ENCODE results near the gene NME9. TPM values are rescaled to one million over a fixed set of nuclear protein-coding genes. Genes with fewer than 3 reads are reported as not detected.

The NME9 gene
- total RNA-seq, 1 experiment from 2014 or later = not detected

DNA sequence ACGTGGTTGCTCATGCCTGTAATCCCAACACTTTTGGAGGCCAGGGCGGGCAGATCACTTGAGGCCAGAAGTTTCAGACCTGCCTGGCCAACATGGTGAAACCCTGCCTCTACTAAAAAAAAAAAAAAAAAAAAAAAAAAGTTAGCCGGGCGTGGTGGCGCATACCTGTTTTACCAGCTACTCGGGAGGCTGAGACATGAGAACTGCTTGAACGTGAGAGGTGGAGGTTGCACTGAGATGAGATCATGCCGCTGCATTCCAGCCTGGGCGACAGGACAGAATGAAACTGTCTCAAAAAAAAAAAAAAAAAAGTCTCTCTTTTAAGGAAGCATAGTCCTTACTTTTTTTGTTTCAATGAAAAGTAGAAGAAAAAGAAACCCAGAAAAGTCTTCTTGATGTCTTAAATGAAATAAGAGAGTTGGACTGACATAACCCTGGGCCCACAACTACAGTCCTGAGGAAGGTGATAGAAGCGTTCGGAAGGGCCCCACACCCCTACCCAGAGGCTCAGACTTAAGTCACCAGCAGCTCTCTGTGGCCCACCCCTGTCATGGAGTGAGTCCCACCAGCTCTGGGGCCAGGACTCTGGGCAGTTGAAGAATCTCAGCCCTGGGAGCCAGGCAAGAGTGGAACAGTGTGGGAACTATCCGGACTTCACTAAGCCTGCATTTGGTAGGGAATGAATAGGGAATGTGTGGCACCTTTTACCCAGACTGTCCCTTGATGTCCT, 2.6 kb downstream of the NME9 start:
- POLR2A ChIA-PET = interaction anchor here (0.6 kb wide), 1 partner anchor 918 kb away, joined by 4 read pairs; no protein-coding TSS in a partner anchor
- no peak for TF ChIP-seq CREB1 (CRISPR knock-in tag; IDR thresholded peaks at IDR 0.05)
- TF ChIP-seq, protein P1, sequence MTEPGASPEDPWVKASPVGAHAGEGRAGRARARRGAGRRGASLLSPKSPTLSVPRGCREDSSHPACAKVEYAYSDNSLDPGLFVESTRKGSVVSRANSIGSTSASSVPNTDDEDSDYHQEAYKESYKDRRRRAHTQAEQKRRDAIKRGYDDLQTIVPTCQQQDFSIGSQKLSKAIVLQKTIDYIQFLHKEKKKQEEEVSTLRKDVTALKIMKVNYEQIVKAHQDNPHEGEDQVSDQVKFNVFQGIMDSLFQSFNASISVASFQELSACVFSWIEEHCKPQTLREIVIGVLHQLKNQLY (CRISPR knock-in tag; IDR thresholded peaks at IDR 0.05) = no peak
- TF ChIP-seq, protein P2, sequence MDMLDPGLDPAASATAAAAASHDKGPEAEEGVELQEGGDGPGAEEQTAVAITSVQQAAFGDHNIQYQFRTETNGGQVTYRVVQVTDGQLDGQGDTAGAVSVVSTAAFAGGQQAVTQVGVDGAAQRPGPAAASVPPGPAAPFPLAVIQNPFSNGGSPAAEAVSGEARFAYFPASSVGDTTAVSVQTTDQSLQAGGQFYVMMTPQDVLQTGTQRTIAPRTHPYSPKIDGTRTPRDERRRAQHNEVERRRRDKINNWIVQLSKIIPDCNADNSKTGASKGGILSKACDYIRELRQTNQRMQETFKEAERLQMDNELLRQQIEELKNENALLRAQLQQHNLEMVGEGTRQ (CRISPR knock-in tag; IDR thresholded peaks at IDR 0.05) = no peak
- no peak for TF ChIP-seq SP1 (CRISPR knock-in tag; conservative IDR thresholded peaks at IDR 0.05)
- no peak for TF ChIP-seq ESRRA (CRISPR knock-in tag; IDR thresholded peaks at IDR 0.05; ENCODE audit: borderline replicate concordance)
- TF ChIP-seq, protein P3, sequence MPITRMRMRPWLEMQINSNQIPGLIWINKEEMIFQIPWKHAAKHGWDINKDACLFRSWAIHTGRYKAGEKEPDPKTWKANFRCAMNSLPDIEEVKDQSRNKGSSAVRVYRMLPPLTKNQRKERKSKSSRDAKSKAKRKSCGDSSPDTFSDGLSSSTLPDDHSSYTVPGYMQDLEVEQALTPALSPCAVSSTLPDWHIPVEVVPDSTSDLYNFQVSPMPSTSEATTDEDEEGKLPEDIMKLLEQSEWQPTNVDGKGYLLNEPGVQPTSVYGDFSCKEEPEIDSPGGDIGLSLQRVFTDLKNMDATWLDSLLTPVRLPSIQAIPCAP (CRISPR knock-in tag; IDR thresholded peaks at IDR 0.05) = no peak
- TF ChIP-seq, protein P4, sequence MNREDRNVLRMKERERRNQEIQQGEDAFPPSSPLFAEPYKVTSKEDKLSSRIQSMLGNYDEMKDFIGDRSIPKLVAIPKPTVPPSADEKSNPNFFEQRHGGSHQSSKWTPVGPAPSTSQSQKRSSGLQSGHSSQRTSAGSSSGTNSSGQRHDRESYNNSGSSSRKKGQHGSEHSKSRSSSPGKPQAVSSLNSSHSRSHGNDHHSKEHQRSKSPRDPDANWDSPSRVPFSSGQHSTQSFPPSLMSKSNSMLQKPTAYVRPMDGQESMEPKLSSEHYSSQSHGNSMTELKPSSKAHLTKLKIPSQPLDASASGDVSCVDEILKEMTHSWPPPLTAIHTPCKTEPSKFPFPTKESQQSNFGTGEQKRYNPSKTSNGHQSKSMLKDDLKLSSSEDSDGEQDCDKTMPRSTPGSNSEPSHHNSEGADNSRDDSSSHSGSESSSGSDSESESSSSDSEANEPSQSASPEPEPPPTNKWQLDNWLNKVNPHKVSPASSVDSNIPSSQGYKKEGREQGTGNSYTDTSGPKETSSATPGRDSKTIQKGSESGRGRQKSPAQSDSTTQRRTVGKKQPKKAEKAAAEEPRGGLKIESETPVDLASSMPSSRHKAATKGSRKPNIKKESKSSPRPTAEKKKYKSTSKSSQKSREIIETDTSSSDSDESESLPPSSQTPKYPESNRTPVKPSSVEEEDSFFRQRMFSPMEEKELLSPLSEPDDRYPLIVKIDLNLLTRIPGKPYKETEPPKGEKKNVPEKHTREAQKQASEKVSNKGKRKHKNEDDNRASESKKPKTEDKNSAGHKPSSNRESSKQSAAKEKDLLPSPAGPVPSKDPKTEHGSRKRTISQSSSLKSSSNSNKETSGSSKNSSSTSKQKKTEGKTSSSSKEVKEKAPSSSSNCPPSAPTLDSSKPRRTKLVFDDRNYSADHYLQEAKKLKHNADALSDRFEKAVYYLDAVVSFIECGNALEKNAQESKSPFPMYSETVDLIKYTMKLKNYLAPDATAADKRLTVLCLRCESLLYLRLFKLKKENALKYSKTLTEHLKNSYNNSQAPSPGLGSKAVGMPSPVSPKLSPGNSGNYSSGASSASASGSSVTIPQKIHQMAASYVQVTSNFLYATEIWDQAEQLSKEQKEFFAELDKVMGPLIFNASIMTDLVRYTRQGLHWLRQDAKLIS (CRISPR knock-in tag; IDR thresholded peaks at IDR 0.05; ENCODE audit: borderline replicate concordance) = no peak
- no peaks in the 10 kb centered on the region for H3K36me3 Mint-ChIP-seq

DNA sequence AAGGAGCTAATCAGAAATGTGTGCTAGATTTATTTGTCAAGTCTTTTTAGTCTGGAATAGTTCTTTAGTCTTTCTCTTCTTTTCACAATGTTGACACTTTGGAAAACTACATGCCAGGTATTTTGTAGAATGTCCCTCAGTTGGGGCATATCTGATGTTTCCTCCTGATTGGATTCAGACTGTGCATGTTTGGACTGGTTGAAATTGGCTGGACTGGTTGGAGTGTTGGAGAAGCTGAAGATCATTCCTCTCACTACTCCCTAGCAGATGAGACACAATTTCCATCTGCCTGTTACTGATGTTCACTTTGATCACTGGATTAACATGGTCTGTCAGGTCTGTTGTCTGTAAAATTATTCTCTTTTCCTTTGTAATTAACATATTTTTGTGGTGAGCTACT, 3.7 kb downstream of the NME9 start:
- ChIA-PET POLR2A (no interaction called here), CTCF (interaction anchor here (0.7 to 1.4 kb wide), 3 partner anchors 11 to 614 kb away, joined by 3 read pairs; no protein-coding TSS in a partner anchor)
- H3K27ac Mint-ChIP-seq = no peak overlapping the region
- H3K36me3 Mint-ChIP-seq = no peaks in the 10 kb centered on the region
- peaks cover 27% of the 10 kb centered on the region for H3K4me1 Mint-ChIP-seq
- no peak for DNase-seq (ENCODE audit: low spot score)
- no peaks in the 10 kb centered on the region for H3K9me3 Mint-ChIP-seq
- H3K4me3 Mint-ChIP-seq = no peak overlapping the region
- no peak for ATAC-seq
- no peaks in the 10 kb centered on the region for H3K27me3 Mint-ChIP-seq (ENCODE audit: low read depth)
- TF ChIP-seq, protein P5, sequence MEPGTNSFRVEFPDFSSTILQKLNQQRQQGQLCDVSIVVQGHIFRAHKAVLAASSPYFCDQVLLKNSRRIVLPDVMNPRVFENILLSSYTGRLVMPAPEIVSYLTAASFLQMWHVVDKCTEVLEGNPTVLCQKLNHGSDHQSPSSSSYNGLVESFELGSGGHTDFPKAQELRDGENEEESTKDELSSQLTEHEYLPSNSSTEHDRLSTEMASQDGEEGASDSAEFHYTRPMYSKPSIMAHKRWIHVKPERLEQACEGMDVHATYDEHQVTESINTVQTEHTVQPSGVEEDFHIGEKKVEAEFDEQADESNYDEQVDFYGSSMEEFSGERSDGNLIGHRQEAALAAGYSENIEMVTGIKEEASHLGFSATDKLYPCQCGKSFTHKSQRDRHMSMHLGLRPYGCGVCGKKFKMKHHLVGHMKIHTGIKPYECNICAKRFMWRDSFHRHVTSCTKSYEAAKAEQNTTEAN (CRISPR knock-in tag; IDR thresholded peaks at IDR 0.05) = no peak
- TF ChIP-seq, protein P6, sequence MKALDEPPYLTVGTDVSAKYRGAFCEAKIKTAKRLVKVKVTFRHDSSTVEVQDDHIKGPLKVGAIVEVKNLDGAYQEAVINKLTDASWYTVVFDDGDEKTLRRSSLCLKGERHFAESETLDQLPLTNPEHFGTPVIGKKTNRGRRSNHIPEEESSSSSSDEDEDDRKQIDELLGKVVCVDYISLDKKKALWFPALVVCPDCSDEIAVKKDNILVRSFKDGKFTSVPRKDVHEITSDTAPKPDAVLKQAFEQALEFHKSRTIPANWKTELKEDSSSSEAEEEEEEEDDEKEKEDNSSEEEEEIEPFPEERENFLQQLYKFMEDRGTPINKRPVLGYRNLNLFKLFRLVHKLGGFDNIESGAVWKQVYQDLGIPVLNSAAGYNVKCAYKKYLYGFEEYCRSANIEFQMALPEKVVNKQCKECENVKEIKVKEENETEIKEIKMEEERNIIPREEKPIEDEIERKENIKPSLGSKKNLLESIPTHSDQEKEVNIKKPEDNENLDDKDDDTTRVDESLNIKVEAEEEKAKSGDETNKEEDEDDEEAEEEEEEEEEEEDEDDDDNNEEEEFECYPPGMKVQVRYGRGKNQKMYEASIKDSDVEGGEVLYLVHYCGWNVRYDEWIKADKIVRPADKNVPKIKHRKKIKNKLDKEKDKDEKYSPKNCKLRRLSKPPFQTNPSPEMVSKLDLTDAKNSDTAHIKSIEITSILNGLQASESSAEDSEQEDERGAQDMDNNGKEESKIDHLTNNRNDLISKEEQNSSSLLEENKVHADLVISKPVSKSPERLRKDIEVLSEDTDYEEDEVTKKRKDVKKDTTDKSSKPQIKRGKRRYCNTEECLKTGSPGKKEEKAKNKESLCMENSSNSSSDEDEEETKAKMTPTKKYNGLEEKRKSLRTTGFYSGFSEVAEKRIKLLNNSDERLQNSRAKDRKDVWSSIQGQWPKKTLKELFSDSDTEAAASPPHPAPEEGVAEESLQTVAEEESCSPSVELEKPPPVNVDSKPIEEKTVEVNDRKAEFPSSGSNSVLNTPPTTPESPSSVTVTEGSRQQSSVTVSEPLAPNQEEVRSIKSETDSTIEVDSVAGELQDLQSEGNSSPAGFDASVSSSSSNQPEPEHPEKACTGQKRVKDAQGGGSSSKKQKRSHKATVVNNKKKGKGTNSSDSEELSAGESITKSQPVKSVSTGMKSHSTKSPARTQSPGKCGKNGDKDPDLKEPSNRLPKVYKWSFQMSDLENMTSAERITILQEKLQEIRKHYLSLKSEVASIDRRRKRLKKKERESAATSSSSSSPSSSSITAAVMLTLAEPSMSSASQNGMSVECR (CRISPR knock-in tag; IDR thresholded peaks at IDR 0.05; ENCODE audit: borderline replicate concordance) = no peak
- TF ChIP-seq, protein P7, sequence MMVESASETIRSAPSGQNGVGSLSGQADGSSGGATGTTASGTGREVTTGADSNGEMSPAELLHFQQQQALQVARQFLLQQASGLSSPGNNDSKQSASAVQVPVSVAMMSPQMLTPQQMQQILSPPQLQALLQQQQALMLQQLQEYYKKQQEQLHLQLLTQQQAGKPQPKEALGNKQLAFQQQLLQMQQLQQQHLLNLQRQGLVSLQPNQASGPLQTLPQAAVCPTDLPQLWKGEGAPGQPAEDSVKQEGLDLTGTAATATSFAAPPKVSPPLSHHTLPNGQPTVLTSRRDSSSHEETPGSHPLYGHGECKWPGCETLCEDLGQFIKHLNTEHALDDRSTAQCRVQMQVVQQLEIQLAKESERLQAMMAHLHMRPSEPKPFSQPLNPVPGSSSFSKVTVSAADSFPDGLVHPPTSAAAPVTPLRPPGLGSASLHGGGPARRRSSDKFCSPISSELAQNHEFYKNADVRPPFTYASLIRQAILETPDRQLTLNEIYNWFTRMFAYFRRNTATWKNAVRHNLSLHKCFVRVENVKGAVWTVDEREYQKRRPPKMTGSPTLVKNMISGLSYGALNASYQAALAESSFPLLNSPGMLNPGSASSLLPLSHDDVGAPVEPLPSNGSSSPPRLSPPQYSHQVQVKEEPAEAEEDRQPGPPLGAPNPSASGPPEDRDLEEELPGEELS (CRISPR knock-in tag; IDR thresholded peaks at IDR 0.05) = no peak
- no peak for TF ChIP-seq ZNF416 (CRISPR knock-in tag; IDR thresholded peaks at IDR 0.05)
- no peak for TF ChIP-seq CREB1 (CRISPR knock-in tag; IDR thresholded peaks at IDR 0.05)
- TF ChIP-seq, protein P8, sequence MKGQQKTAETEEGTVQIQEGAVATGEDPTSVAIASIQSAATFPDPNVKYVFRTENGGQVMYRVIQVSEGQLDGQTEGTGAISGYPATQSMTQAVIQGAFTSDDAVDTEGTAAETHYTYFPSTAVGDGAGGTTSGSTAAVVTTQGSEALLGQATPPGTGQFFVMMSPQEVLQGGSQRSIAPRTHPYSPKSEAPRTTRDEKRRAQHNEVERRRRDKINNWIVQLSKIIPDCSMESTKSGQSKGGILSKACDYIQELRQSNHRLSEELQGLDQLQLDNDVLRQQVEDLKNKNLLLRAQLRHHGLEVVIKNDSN (CRISPR knock-in tag; IDR thresholded peaks at IDR 0.05) = no peak
- no peak for TF ChIP-seq TP53 (CRISPR knock-in tag; IDR thresholded peaks at IDR 0.05)
- TF ChIP-seq, protein P9, sequence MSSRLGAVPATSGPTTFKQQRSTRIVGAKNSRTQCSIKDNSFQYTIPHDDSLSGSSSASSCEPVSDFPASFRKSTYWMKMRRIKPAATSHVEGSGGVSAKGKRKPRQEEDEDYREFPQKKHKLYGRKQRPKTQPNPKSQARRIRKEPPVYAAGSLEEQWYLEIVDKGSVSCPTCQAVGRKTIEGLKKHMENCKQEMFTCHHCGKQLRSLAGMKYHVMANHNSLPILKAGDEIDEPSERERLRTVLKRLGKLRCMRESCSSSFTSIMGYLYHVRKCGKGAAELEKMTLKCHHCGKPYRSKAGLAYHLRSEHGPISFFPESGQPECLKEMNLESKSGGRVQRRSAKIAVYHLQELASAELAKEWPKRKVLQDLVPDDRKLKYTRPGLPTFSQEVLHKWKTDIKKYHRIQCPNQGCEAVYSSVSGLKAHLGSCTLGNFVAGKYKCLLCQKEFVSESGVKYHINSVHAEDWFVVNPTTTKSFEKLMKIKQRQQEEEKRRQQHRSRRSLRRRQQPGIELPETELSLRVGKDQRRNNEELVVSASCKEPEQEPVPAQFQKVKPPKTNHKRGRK (CRISPR knock-in tag; IDR thresholded peaks at IDR 0.05; ENCODE audit: borderline replicate concordance) = no peak
- no peak for TF ChIP-seq ZNF317 (CRISPR knock-in tag; IDR thresholded peaks at IDR 0.05; ENCODE audit: borderline replicate concordance, low read depth)
- TF ChIP-seq NR3C1 (CRISPR knock-in tag; conservative IDR thresholded peaks at IDR 0.05; ENCODE audit: low read depth) = no peak

More for the DNA sequence above, 2.6 kb downstream of the NME9 start:
- ATAC-seq (no peak), DNase-seq (ENCODE audit: low spot score) (no peak)
- peaks cover 20% of the 10 kb centered on the region for H3K4me1 Mint-ChIP-seq
- H3K27ac Mint-ChIP-seq = no peak overlapping the region
- no peak overlapping the region for H3K4me3 Mint-ChIP-seq
- H3K27me3 Mint-ChIP-seq (ENCODE audit: low read depth) = no peaks in the 10 kb centered on the region
- CTCF ChIA-PET = interaction anchor here (0.6 to 1.4 kb wide), 5 partner anchors 9 to 86 kb away, joined by 3 to 5 read pairs (median 3); no protein-coding TSS in a partner anchor
- no peaks in the 10 kb centered on the region for H3K9me3 Mint-ChIP-seq
